ENCODE data around the gene TBL1X. TPM values are rescaled to one million over a fixed set of nuclear protein-coding genes. Genes with fewer than 3 reads are reported as not detected.
"Not testable (repeated sequence)": the region's sequence is repeated elsewhere in the genome, so short reads cannot be mapped to it uniquely, and the experiment has no call there.

The TBL1X gene
- total RNA-seq, 1 donor from 2014 or later: 33.3 TPM

DNA sequence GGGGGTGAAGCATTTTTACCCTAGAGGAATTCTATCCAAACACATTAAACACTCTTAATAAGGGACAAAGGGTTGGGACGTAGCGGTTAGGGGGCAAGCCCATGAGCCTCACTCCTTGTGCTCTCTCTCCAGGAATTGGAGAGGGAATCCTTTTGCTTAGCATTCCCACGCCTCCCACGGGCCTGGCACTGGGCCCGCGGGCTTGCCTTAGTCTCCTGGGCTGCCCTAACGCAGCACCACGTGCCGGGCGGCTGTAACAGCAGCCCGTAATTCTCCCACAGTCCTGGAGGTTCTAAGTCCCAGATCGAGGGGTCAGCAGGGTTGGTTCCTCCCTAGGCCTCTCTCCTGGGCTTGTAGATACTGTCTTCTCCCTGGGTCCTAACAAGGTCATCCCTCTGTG, 67.5 kb downstream of the TBL1X start:
- peak; percentile 47 for ATAC-seq
- DNase-seq (ENCODE audit: low spot score): peak; percentile 44

DNA sequence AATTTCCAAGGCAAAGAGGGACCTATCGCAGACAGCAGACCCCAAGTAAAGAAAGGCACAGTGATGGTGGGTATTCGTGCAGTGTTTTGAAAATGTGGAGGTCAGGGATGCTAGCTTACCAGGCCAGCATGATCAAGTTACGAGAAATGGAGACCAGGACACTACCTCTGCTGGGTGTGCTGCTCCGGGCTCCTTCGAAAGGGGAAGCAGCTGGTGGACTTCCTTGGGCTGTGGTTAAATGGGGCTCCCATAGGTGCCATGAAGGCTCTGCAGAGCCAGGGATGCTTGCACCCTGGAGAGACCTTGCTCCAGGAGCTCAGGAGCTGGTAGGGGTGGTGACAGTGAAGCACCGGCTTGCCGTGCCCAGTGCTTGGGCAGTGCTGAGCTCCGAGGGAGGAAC, 68.8 kb downstream of the TBL1X start:
- no peak for ATAC-seq
- no peak for DNase-seq (ENCODE audit: low spot score)

DNA sequence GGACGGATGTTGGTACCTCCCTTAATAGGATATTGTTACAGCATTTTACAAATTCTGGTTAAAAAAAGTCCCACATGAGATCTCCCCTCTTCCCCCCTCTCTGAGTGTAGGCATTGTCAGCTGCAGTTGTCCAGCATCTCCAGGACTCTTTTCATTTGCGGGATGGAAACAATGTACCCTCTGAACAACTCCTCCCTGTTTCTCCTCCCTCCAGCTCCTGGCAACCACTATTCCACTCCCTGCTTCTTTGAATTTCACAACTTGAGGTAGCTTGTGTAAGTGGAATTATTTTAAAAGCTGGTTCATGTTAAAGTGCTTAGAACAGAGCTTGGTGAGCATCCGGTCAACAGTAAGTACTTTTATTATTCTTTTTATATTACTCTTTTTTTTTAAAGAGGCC, 69.8 kb downstream of the TBL1X start:
- DNase-seq (ENCODE audit: low spot score) (no peak), ATAC-seq (peak; percentile 32)

DNA sequence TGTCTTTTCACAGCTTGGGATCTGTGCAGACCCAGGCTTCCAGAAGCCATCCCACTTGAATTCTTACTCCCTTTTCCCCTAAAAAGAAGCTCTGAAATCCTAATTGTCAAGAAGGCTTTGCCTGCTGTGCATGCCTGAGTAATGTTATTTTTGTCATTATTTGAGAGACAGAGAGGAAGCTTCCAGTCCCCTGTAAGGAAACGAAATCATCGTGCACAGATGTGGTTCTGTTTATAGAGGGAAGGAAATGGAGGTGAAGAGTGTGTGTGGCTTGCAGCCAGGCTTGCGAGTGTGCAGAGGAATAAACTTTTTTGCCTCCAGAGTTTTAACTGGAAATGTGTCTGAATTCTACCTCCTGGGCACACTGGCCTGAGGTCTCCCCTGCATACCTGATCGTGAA, 70.2 kb downstream of the TBL1X start:
- DNase-seq (ENCODE audit: low spot score): no peak
- no peak for ATAC-seq

DNA sequence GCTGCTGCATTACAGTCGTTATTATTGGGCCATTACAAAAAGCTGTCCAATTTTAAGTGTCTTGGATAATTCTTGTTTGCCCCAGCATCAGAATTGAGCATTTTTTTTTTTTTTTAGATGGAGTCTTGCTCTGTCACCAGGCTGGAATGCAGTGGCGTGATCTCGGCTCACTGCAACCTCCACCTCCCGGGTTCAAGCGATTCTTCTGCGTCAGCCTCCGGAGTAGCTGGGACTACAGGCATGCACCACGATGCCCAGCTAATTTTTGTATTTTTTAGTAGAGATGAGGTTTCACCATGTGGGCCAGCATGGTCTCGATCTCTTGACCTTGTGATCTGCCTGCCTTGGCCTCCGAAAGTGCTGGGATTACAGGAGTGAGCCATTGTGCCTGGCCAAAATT, 71.3 kb downstream of the TBL1X start:
- DNase-seq (ENCODE audit: low spot score); ATAC-seq: not testable (repeated sequence)

DNA sequence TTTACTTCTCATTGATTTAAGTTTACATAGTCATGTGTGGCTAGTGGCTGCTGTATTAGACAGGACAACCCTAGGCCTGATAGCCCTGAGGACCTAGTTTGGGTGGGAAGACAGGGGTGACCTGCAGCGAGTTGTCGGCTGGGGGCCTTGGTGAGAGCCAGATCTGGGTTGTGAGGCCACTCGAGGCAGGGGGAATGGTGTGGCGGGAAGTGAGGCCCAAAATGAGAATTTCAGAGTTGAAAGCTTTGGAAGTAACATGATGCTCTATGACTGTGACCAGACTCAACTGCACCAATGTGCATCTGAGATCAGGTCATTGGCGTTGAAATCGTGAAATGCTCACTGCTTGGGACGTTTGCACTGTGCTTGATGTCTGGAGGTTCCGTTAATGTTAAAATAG, 72.9 kb downstream of the TBL1X start:
- ATAC-seq (no peak), DNase-seq (ENCODE audit: low spot score) (no peak)

DNA sequence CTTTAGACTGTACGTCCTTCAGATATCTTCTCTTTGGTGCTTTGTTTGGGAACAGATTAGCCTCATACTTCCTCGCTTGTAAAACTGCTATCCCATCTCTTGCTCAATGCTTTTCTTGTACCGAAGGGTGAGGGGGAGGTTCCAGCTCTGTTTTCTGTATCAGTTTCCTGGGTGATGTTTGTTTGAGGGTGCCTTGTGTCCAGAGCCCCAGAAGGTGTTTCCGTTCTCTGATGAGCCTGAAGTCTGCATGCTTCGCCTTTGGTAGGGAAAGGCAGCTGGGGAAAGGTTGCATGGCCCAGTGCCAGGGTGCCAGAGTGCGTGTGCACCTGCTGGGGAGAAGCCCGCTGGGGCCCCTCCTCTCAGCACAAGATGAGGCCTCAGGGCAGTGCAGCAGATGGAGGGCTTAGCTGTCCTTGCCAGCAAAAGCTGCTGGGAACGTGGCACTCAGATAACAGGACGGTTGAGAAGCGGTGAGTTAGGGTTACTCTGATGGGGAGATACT, 73.7 kb downstream of the TBL1X start:
- DNase-seq (ENCODE audit: low spot score): no peak
- peak; percentile 61 for ATAC-seq

- no peak for DNase-seq (ENCODE audit: low spot score)
- ATAC-seq: no peak
Measured at GRCh38 chrX:9539605-9540387, 74.9 kb downstream of the TBL1X start.

DNA sequence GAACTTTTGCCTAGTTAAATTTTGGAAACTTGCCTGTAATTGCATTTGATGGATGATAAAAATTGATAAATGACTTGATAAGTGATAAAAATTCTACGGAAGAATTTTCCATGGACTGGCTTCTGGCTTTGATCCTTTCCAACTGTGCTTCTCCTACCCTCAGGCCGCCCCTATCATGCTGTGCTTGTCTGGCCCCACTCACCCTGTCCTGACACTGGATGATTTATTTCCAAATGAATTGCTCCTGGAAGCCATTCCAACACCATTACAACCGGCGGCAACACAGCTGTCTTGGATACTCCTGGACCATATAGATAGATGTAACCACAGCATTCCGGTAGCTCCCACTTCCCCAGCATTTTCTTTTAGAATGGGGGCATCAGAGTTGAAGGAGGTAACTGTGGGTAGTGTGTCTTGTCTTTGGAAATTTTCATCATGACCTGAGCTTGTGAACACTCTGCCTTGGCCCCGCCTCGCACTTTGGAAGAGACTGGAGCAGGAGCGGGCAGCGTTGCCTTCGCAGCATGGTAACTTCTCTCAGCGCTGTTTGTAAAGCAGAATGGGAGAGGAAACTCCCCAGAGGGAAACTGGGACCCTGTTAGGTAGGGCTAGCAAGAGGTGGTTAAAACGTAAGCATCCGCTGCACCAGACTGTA, 77.4 kb downstream of the TBL1X start:
- no peak for ATAC-seq
- DNase-seq (ENCODE audit: low spot score): no peak

DNA sequence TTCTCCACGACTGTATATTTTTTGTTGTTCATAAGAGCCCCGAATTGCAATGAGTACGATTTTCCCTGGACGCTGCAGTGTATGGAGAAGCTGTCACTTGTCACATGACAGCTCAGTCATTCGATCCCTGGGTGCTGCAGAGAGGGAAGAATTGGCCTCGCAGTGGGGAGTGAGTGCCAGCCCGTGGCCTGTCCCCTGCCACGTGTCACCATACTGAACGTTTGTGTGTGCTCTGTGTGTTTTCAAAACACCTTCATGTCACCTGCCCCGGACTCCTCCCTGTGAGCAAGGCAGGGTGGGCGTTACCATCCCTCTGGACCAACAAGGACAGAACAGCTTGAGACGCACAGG, 77.9 kb downstream of the TBL1X start:
- DNase-seq (ENCODE audit: low spot score) (no peak), ATAC-seq (no peak)

DNA sequence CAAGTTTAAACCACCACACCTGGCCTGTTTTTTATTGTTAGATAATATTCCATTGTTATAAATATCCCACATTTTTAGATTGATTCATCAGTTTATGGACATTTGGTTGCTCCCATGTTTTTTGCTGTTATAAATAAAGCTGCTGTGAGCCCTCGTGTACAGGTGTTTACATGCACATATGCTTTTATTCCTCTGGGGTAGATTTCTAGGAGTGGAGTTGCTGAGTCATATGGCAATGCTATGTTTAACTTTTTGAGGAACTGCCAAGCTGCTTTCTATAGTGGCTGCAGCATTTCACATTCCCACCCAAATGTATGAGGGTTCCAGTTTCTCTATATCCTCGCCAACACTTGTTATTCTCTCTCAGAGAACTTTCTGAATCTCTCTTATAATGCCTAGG, 90.5 kb downstream of the TBL1X start:
- ATAC-seq (no peak), DNase-seq (ENCODE audit: low spot score) (no peak)

GRCh38 chrX:9557091-9557490, 92.2 kb downstream of the TBL1X start:
- ATAC-seq (peak; percentile 38), DNase-seq (ENCODE audit: low spot score) (no peak)

- ATAC-seq (peak; percentile 92), DNase-seq (ENCODE audit: low spot score) (peak; percentile 63)
Measured at GRCh38 chrX:9557521-9557920, 92.7 kb downstream of the TBL1X start.

DNA sequence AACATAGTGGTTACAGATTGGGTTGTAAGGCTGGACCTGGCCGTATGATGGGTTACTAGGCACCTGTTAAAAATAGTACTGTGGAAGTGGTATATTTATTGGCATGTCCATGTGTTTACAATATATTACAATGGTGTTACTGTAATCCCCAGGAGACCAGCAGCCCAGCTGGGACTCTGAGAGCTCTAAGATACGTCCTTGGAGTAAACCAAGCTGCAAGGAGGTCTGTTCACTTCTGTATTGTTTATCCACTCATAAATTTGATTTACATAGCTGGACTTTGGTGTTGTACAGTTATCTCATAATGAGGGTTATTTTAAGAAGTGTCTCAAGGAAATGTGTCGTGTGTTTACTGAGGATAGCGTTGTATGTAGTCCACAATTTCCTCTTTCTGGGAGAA, 93.8 kb downstream of the TBL1X start:
- no peak for ATAC-seq
- DNase-seq (ENCODE audit: low spot score): no peak

- ATAC-seq (no peak), DNase-seq (ENCODE audit: low spot score) (no peak)
Measured at GRCh38 chrX:9560219-9560618, 95.4 kb downstream of the TBL1X start.

DNA sequence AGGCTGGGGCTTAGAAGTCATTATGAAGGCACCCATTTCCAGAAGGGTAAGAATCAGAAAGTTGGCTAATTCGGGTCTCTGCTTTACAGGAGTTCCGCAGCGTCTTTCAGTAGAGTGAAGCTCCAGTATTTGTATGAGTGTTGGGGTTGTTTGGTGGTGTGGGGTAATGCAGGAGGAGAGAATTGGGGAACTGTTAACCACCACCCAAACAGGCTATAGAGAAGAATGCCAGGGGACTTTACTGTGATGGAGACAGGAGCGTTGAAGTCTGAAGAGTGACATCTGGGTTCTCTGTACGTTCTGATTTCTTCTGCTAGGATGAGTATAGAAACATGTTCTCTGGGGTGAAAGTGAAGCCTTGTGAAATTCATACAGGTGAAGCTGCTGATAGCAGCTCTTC, 96.3 kb downstream of the TBL1X start:
- DNase-seq (ENCODE audit: low spot score) (no peak), ATAC-seq (no peak)

GRCh38 chrX:9562851-9563250, 98.0 kb downstream of the TBL1X start:
- DNase-seq (ENCODE audit: low spot score) (no peak), ATAC-seq (peak; percentile 15)

DNA sequence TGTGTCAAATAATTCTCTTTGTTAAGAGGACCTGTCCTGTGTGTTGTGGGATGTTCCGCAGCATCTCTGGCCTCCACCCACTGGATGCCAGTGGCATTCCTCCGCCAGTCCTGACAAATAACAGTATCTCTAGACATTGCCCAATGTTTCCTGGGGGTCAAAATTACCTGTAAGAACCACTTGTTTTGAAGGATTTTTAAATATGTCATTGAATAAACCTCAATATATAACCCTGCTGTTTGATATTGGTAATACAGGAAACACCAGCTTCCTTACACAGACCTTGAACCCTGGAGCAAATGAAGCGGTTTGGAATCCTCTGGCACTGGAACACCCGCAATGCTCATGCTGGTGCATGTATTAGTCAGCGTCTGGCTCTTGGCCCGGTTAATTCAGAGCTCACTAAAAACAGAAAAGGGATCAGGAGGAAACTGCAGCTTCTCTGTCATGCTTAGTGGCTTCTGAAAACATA, 101.3 kb downstream of the TBL1X start:
- peak; percentile 91 for ATAC-seq
- DNase-seq (ENCODE audit: low spot score): peak; percentile 73

DNA sequence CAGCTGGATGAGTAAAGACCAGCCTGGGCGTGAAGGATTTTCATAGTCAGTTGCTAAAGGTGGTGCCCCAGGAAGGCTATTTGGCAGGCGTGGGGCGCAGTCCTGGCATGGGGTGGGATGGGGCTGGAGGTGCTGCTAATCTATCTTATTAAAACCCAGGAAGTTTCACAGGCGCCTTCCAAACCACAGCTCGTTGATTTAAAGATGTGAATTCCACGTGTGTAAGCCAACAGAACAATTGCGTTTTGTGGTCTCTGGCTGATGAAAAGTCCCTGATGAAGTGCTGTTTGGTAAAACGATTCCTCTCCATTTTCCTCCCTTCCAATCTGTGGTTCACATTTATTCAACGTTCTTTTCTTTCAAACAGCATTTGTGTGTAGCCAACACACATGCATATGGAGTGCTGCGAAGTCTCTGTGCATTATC, 105.0 kb downstream of the TBL1X start:
- ATAC-seq (no peak), DNase-seq (ENCODE audit: low spot score) (no peak)

- DNase-seq (ENCODE audit: low spot score) (peak; percentile 45), ATAC-seq (peak; percentile 84)
Measured at GRCh38 chrX:9573282-9574106, 108.6 kb downstream of the TBL1X start.

DNA sequence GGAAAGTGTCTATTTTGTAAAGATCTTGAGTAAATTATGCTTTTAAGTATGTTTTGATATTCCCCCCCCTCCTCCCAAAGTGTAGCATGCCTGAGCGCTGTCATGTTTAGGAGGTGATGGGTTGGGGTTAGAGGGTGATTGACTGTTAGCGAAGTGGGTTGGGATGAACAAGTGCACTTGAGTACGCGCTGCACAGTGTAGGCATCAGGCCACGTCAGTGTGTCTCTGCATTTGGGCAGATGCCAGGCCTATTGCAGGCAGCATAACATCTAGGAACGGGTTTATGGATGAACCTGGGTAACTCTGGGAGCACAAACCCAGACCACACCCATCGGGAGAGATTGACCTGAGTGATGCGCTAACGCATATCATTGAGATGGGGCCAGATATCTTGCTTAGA, 111.2 kb downstream of the TBL1X start:
- ATAC-seq: no peak
- no peak for DNase-seq (ENCODE audit: low spot score)
